Endothelial cell of umbilical vein (primary cell): ENCODE measurements around the gene C10orf67. TPM values are rescaled to one million over a fixed set of nuclear protein-coding genes. Genes with fewer than 3 reads are reported as not detected.

Source experiments
- BruUV-seq: library from RNA; stranded (reverse); fragments of 400-500 nt; replicated peaks from 2 replicates; lab custom pipeline; 2021; lab: Mats Ljungman, UMichigan
- CTCF ChIA-PET: fragments of 300-600, 350-600 bp; sonication (Branson Sonifier 250); formaldehyde crosslinking; loops from one replicate; lab custom pipeline; 2021; ENCODE audit warnings: antibody characterized with exemption, inconsistent platforms; lab: Charles Lee
- POLR2A ChIA-PET: fragments of 300-600, 350-600 bp; sonication (Branson Sonifier 250); formaldehyde crosslinking; loops from one replicate; lab custom pipeline; 2021; ENCODE audit warnings: antibody characterized with exemption, inconsistent platforms; lab: Charles Lee
- DNase-seq: peaks from one replicate; pipeline ENCODE4 v3.0.0-alpha.2; 2011; ENCODE audit warnings: low read depth, low spot score
- FAIRE-seq: peaks from 2 replicates; lab custom pipeline; 2011; peaks lifted over from hg19 to GRCh38; lab: Jason Lieb, UNC
- H2AFZ ChIP-seq: 2 replicates; pipeline ENCODE4 v1.6.0; 2012; ENCODE audit warnings: low read depth, low read length, control low read depth, inconsistent platforms
- H3K27ac ChIP-seq: 2 replicates; pipeline ENCODE4 v1.5.1; 2011; ENCODE audit warnings: low read depth, mild to moderate bottlenecking, control low read depth, low read length, moderate library complexity; ENCODE audit not compliant: insufficient read depth
- H3K27me3 ChIP-seq, 2 experiments: 2 replicates each; pipeline versions ENCODE4 v1.6.0 to v1.6.1; 2011; ENCODE audit warnings: low read length in 2 of 2, mixed read lengths in 1 of 2; ENCODE audit not compliant: control insufficient read depth in 2 of 2, insufficient read depth in 2 of 2
- H3K36me3 ChIP-seq, 2 experiments: 2 replicates in 1 of 2; 3 replicates in 1 of 2; pipeline ENCODE4 v1.5.1; 2011; ENCODE audit warnings: low read length in 2 of 2, mild to moderate bottlenecking in 1 of 2, moderate library complexity in 1 of 2; ENCODE audit not compliant: control insufficient read depth in 2 of 2, insufficient read depth in 2 of 2; ENCODE audit errors: extremely low read depth in 1 of 2
- H3K4me1 ChIP-seq: 3 replicates; pipeline ENCODE4 v1.5.1; 2011; ENCODE audit warnings: mild to moderate bottlenecking, low read length; ENCODE audit not compliant: control insufficient read depth, insufficient read depth; ENCODE audit errors: extremely low read depth
- H3K4me2 ChIP-seq: 2 replicates; pipeline ENCODE4 v1.6.1; 2011; ENCODE audit warnings: low read length, control low read depth, mixed read lengths; ENCODE audit not compliant: insufficient read depth
- H3K4me3 ChIP-seq, 3 experiments: fragments of 200-600 bp in 1 of 3; sonication (generic), shearing (Covaris generic) in 1 of 3; replicated peaks in 1 of 3; 2 replicates each; pipeline ENCODE4 v1.5.1; 2011 to 2016; ENCODE audit warnings: control low read depth in 3 of 3, low read length in 3 of 3, mild to moderate bottlenecking in 2 of 3, inconsistent platforms in 1 of 3, low read depth in 1 of 3, moderate library complexity in 1 of 3; ENCODE audit not compliant: insufficient read depth in 1 of 3
- H3K79me2 ChIP-seq: 2 replicates; pipeline ENCODE4 v1.6.0; 2012; ENCODE audit warnings: low read length, inconsistent platforms; ENCODE audit not compliant: control insufficient read depth, insufficient read depth
- H3K9ac ChIP-seq: replicated peaks from 2 replicates; pipeline ENCODE3; 2011; ENCODE audit warnings: low read length, control low read depth; ENCODE audit not compliant: insufficient read depth; ENCODE audit errors: extremely low read depth
- H3K9me1 ChIP-seq: replicated peaks from 3 replicates; pipeline ENCODE4 v1.6.0; 2011; ENCODE audit warnings: mild to moderate bottlenecking, low read length; ENCODE audit not compliant: control insufficient read depth, insufficient read depth; ENCODE audit errors: extremely low read depth
- H3K9me3 ChIP-seq: replicated peaks from 2 replicates; pipeline ENCODE4 v1.5.1; 2012; ENCODE audit warnings: low read length, inconsistent platforms; ENCODE audit not compliant: control insufficient read depth, insufficient read depth
- H4K20me1 ChIP-seq: replicated peaks from 2 replicates; pipeline ENCODE3; 2011; ENCODE audit warnings: mild to moderate bottlenecking, low read length; ENCODE audit not compliant: control insufficient read depth, insufficient read depth; ENCODE audit errors: extremely low read depth
- EZH2 ChIP-seq: IDR thresholded peaks from 2 replicates; pipeline ENCODE4 v1.6.1; 2012; ENCODE audit warnings: borderline replicate concordance, low read depth, mild to moderate bottlenecking, moderate library complexity, low read length, inconsistent platforms; ENCODE audit not compliant: severe bottlenecking
- FOS ChIP-seq: IDR thresholded peaks from 2 replicates; pipeline ENCODE4 v1.6.1; 2011; ENCODE audit warnings: mild to moderate bottlenecking, low read length, moderate library complexity, borderline replicate concordance; ENCODE audit not compliant: insufficient read depth
- GATA2 ChIP-seq: IDR thresholded peaks from 2 replicates; pipeline ENCODE4 v1.7.0; 2011; ENCODE audit warnings: low read depth, mild to moderate bottlenecking, moderate library complexity, mixed read lengths, low read length; ENCODE audit not compliant: insufficient read length, insufficient read depth
- JUN ChIP-seq: IDR thresholded peaks from 2 replicates; pipeline ENCODE4 v1.6.1; 2011; ENCODE audit warnings: borderline replicate concordance, low read depth; ENCODE audit not compliant: insufficient read length, insufficient read depth
- MYC ChIP-seq: IDR thresholded peaks from one replicate; pipeline ENCODE4 v1.6.1; 2011; ENCODE audit warnings: mild to moderate bottlenecking, low read depth, low read length
- POLR2A ChIP-seq: IDR thresholded peaks from 2 replicates; pipeline ENCODE4 v1.6.1; 2012; ENCODE audit warnings: low read depth, mild to moderate bottlenecking, control low read depth, low read length
- POLR2AphosphoS5 ChIP-seq: IDR thresholded peaks from 2 replicates; pipeline ENCODE4 v1.6.1; 2012; ENCODE audit warnings: low read depth, mild to moderate bottlenecking, control low read depth, low read length, moderate library complexity; ENCODE audit not compliant: insufficient read depth
- dilution Hi-C: fragments of 300-500 bp; cut with MboI; formaldehyde crosslinking; loops from one replicate; pipeline ENCODE4 v1.15.0; 2019; ENCODE audit warnings: low sequenced_read_pairs; ENCODE audit not compliant: extremely low pct_ligation_motif_present
- intact Hi-C: fragments of 100-400 bp; cut with micrococcal nuclease; formaldehyde crosslinking; loops from one replicate; pipeline ENCODE4 v1.10.0; 2022
- polyA plus RNA-seq, 4 experiments: library from polyadenylated mRNA; depleted of rRNA in 3 of 4; stranded (reverse) in 3 of 4; unstranded in 1 of 4; fragments of >200 nt; gene quantifications; 2 replicates each; pipeline versions ENCODE4 v1.2.1 to v1.2.3, GENCODE V29; 2011 to 2012; ENCODE audit warnings: missing spikeins in 1 of 4
- total RNA-seq: library from RNA; stranded (reverse); gene quantifications from 2 replicates; pipeline ENCODE4 v1.2.3, GENCODE V29; 2021
- TF ChIP-seq, protein P1 (sequence below): IDR thresholded peaks from 2 replicates; pipeline ENCODE4 v1.6.1; 2011; ENCODE audit not compliant: insufficient read depth, insufficient read length
- TF ChIP-seq, protein P2 (sequence below), 2 donors: IDR thresholded peaks; 1 replicate in 1 of 2; 2 replicates in 1 of 2; pipeline ENCODE4 v1.5.1; 2011; ENCODE audit warnings: low read length in 2 of 2, mild to moderate bottlenecking in 2 of 2, moderate library complexity in 2 of 2, control low read depth in 1 of 2, inconsistent platforms in 1 of 2, low read depth in 1 of 2; ENCODE audit not compliant: insufficient read depth in 1 of 2; ENCODE audit errors: extremely low read depth in 1 of 2

The C10orf67 gene
- total and polyA plus RNA-seq, 2 donors (not counting 3 experiments of a cell fraction or from before 2014, with no cell fraction given) = not detected

DNA sequence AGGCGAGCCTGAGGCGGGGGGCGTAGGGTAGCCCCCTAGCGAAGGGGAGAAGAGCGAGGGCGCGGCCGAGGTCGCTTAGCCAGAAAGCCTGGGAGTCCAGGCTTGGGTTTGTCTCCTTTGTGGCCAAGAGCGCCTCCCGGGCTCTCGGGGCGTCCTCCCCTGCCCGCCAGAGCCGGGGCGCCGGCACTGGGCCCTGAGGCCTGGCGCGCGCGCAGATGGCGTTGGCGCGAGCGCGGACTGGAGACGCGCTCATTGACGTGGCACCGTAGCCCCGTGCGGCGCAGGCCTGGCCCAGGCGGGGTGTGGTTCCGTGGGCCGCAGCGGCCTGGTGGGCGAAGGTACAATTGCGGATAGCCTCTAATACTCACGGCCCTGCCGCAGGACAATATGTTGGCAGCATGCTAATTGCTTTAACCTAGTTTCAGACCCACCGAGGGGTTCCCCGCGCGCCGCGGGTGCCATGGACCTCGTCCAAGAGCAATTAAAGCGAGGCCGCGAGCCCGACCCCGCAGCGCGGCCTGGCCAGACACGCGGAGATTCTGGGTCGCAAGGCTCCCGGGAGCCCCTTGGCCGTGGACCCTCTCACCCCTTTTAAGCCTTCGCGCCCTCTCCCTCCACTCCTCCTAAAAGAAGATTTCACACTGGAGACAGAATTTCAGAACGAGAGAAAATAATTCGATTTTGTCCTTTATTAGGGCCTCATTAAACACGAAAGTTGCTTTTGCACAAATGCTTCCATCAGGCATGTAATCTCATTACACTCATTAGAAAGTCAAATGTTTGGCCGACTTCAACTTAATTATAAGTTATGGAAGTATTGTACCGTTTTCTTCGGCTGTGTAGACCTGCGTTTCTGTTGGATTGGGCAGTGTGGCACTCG is 149.4 kb downstream of the C10orf67 start:
- Histone ChIP-seq H3K4me2 (no peak overlapping the region), H3K4me1 (no peaks in the 10 kb centered on the region), H3K36me3 (no peaks in the 10 kb centered on the region), H3K79me2 (no peaks in the 10 kb centered on the region), H2AFZ (no peak overlapping the region), H4K20me1 (no peaks in the 10 kb centered on the region), H3K9me1 (no peaks in the 10 kb centered on the region), H3K27me3 (peaks cover 73 to 93% of the 10 kb centered on the region in 2 experiments), H3K4me3 (no peak overlapping the region), H3K9me3 (no peaks in the 10 kb centered on the region), H3K9ac (no peak overlapping the region), H3K27ac (no peak overlapping the region)
- no TSS peak for BruUV-seq
- DNase-seq (no peak), FAIRE-seq (no peak)
- ChIA-PET CTCF (no interaction called here), POLR2A (no interaction called here)
- dilution Hi-C loops = no loop called here
- intact Hi-C loops = no loop called here
- TF ChIP-seq EZH2 (peak; percentile 70), POLR2AphosphoS5 (no peak)

DNA sequence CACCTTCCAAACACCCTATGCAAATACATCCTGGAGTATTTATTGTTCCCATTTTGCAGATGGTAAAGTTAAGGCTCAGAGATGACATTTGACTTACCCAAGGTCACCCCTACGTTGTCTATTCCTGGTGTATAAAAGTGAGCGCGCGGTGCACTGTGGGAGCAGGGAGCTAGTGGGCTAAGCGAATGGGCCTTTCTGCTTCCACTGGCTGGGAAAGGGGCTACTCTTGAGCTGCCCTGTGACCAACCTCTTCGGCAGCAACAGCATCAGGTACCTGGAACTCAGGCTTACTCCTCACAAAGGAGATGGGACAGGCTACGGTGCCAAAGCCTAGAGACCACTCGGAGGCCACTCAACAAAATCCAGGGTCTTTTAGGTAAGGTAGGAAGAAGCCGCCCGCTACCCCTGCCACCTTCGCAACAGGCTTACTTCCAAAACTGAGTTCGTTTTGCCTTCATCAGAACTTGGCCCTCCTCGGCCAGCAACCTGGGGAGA is 150.1 kb downstream of the C10orf67 start:
- DNase-seq = no peak
- Histone ChIP-seq H3K27me3 (peaks cover 67 to 88% of the 10 kb centered on the region in 2 experiments), H3K4me3 (no peak overlapping the region), H4K20me1 (no peaks in the 10 kb centered on the region), H3K9me1 (no peaks in the 10 kb centered on the region), H3K9ac (no peak overlapping the region), H3K79me2 (no peaks in the 10 kb centered on the region), H2AFZ (no peak overlapping the region), H3K4me2 (no peak overlapping the region), H3K9me3 (no peaks in the 10 kb centered on the region), H3K27ac (no peak overlapping the region), H3K36me3 (no peaks in the 10 kb centered on the region), H3K4me1 (no peaks in the 10 kb centered on the region)
- FAIRE-seq = no peak
- TF ChIP-seq POLR2AphosphoS5 (no peak), GATA2 (no peak), EZH2 (no peak), POLR2A (no peak), JUN (no peak), FOS (no peak), MYC (no peak)
- TF ChIP-seq, protein P1, sequence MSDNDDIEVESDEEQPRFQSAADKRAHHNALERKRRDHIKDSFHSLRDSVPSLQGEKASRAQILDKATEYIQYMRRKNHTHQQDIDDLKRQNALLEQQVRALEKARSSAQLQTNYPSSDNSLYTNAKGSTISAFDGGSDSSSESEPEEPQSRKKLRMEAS = no peak
- TF ChIP-seq, protein P2, sequence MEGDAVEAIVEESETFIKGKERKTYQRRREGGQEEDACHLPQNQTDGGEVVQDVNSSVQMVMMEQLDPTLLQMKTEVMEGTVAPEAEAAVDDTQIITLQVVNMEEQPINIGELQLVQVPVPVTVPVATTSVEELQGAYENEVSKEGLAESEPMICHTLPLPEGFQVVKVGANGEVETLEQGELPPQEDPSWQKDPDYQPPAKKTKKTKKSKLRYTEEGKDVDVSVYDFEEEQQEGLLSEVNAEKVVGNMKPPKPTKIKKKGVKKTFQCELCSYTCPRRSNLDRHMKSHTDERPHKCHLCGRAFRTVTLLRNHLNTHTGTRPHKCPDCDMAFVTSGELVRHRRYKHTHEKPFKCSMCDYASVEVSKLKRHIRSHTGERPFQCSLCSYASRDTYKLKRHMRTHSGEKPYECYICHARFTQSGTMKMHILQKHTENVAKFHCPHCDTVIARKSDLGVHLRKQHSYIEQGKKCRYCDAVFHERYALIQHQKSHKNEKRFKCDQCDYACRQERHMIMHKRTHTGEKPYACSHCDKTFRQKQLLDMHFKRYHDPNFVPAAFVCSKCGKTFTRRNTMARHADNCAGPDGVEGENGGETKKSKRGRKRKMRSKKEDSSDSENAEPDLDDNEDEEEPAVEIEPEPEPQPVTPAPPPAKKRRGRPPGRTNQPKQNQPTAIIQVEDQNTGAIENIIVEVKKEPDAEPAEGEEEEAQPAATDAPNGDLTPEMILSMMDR (IDR thresholded peaks at IDR 0.05; ENCODE audit: extremely low read depth in 1 of 2, insufficient read depth in 1 of 2, low read depth in 1 of 2, low read length in 2 of 2) = no peak
- dilution Hi-C loops (no loop called here), intact Hi-C loops (no loop called here)
- BruUV-seq = no TSS peak
- POLR2A ChIA-PET = no interaction called here
- CTCF ChIA-PET = no interaction called here
